Calu3 (cell line): ENCODE results near the gene NPIPB8. TPM values are rescaled to one million over a fixed set of nuclear protein-coding genes. Genes with fewer than 3 reads are reported as not detected.
"Not testable (repeated sequence)": the region's sequence is repeated elsewhere in the genome, so short reads cannot be mapped to it uniquely, and the experiment has no call there.

Experiments used
- BruUV-seq: library from RNA; stranded (reverse); fragments of 400-500 nt; replicated peaks from 2 replicates; lab custom pipeline; 2021; lab: Mats Ljungman, UMichigan
- CTCF ChIA-PET: fragments of 300-600 bp; sonication (Branson Sonifier 250); formaldehyde crosslinking; loops from one replicate; lab custom pipeline; 2022; ENCODE audit warnings: antibody characterized with exemption; lab: Charles Lee
- DNase-seq: peaks from one replicate; pipeline ENCODE4 v3.0.0; 2022
- H3K27ac Mint-ChIP-seq: one replicate; pipeline ENCODE4 v1.8.0; 2022; ENCODE audit warnings: mixed read lengths; ENCODE audit not compliant: unreplicated experiment
- H3K27me3 Mint-ChIP-seq: one replicate; pipeline ENCODE4 v1.8.0; 2022; ENCODE audit warnings: mixed read lengths; ENCODE audit not compliant: unreplicated experiment
- H3K36me3 Mint-ChIP-seq: one replicate; pipeline ENCODE4 v1.8.0; 2022; ENCODE audit warnings: mild to moderate bottlenecking, moderate library complexity, mixed read lengths; ENCODE audit not compliant: insufficient read depth, unreplicated experiment
- H3K4me1 Mint-ChIP-seq: one replicate; pipeline ENCODE4 v1.8.0; 2022; ENCODE audit warnings: mild to moderate bottlenecking, low read depth, mixed read lengths; ENCODE audit not compliant: unreplicated experiment
- H3K4me3 Mint-ChIP-seq: one replicate; pipeline ENCODE4 v1.8.0; 2022; ENCODE audit warnings: mild to moderate bottlenecking, low read depth, moderate library complexity, mixed read lengths; ENCODE audit not compliant: unreplicated experiment
- H3K9me3 Mint-ChIP-seq: one replicate; pipeline ENCODE4 v1.8.0; 2022; ENCODE audit warnings: low read depth, mixed read lengths; ENCODE audit not compliant: unreplicated experiment
- CTCF ChIP-seq: fragments of 200-600 bp; IDR thresholded peaks from one replicate; pipeline ENCODE4 v1.8.0; 2022; ENCODE audit warnings: antibody characterized with exemption; ENCODE audit not compliant: unreplicated experiment
- intact Hi-C: fragments of 100-400 bp; cut with micrococcal nuclease; formaldehyde crosslinking; loops from one replicate; pipeline ENCODE4 v1.10.0; 2022; ENCODE audit not compliant: unreplicated experiment
- total RNA-seq: library from RNA; stranded (reverse); gene quantifications from 2 replicates; pipeline ENCODE4 v1.2.3, GENCODE V29; 2022

NPIPB8 gene
- total RNA-seq, 1 experiment from 2014 or later, result 1.2 TPM

- H3K4me1 Mint-ChIP-seq, result no peaks in the 10 kb centered on the region
- H3K9me3 Mint-ChIP-seq, result no peaks in the 10 kb centered on the region
- DNase-seq, result no peak
- H3K27ac Mint-ChIP-seq, result no peak overlapping the region
- no peaks in the 10 kb centered on the region for H3K36me3 Mint-ChIP-seq
- H3K27me3 Mint-ChIP-seq, result no peaks in the 10 kb centered on the region
- intact Hi-C loops, result no loop called here
- no peak for TF ChIP-seq CTCF
- no peak overlapping the region for H3K4me3 Mint-ChIP-seq
- no TSS peak for BruUV-seq
- CTCF ChIA-PET, result no interaction called here
These were observed 27.2 kb upstream of the NPIPB8 start for GRCh38 chr16:28610595-28611191.

- H3K36me3 Mint-ChIP-seq, CTCF ChIA-PET, H3K27me3 Mint-ChIP-seq, H3K9me3 Mint-ChIP-seq, intact Hi-C loops, H3K4me3 Mint-ChIP-seq, H3K4me1 Mint-ChIP-seq, DNase-seq, H3K27ac Mint-ChIP-seq, BruUV-seq: not testable (repeated sequence)
These were observed 25.2 kb upstream of the NPIPB8 start for GRCh38 chr16:28612359-28613280.

GRCh38 chr16:28613912-28614311 lies 24.0 kb upstream of the NPIPB8 start:
- H3K27ac Mint-ChIP-seq, H3K9me3 Mint-ChIP-seq, H3K4me1 Mint-ChIP-seq, CTCF ChIA-PET, H3K4me3 Mint-ChIP-seq, H3K27me3 Mint-ChIP-seq, DNase-seq, intact Hi-C loops, BruUV-seq: not testable (repeated sequence)
- peaks cover 13% of the 10 kb centered on the region for H3K36me3 Mint-ChIP-seq

- H3K27ac Mint-ChIP-seq, H3K4me3 Mint-ChIP-seq, intact Hi-C loops, H3K9me3 Mint-ChIP-seq, CTCF ChIA-PET, DNase-seq, H3K27me3 Mint-ChIP-seq, H3K4me1 Mint-ChIP-seq, BruUV-seq: not testable (repeated sequence)
- H3K36me3 Mint-ChIP-seq, result peaks cover 13% of the 10 kb centered on the region
These were observed 23.3 kb upstream of the NPIPB8 start for GRCh38 chr16:28614561-28614960.

GRCh38 chr16:28615486-28616223 lies 22.2 kb upstream of the NPIPB8 start:
- H3K36me3 Mint-ChIP-seq, result peaks cover 14% of the 10 kb centered on the region
- BruUV-seq, H3K4me1 Mint-ChIP-seq, H3K27ac Mint-ChIP-seq, intact Hi-C loops, H3K4me3 Mint-ChIP-seq, H3K27me3 Mint-ChIP-seq, H3K9me3 Mint-ChIP-seq: not testable (repeated sequence)
- TF ChIP-seq CTCF, result peak; percentile 86
- peak; percentile 72 for DNase-seq
- CTCF ChIA-PET, result interaction anchor here (0.6 kb wide), 1 partner anchor 58 kb away, joined by 4 read pairs; no protein-coding TSS in a partner anchor

- H3K4me1 Mint-ChIP-seq, BruUV-seq, H3K9me3 Mint-ChIP-seq, intact Hi-C loops, H3K4me3 Mint-ChIP-seq, H3K27me3 Mint-ChIP-seq, DNase-seq: not testable (repeated sequence)
- H3K36me3 Mint-ChIP-seq, result peaks cover 20% of the 10 kb centered on the region
- H3K27ac Mint-ChIP-seq, result peak overlapping the region; percentile 33
- CTCF ChIA-PET, result interaction anchor here (0.6 kb wide), 1 partner anchor 58 kb away, joined by 4 read pairs; no protein-coding TSS in a partner anchor
These were observed 21.7 kb upstream of the NPIPB8 start for GRCh38 chr16:28616224-28616577.
